PC-9 (cell line): ENCODE results near the gene ZNF331.

Experiments used
- EZH2 ChIP-seq: fragments of 200-600 bp; sonication (generic); IDR thresholded peaks from 2 replicates; pipeline ENCODE4 v1.8.0; 2017; ENCODE audit warnings: antibody characterized with exemption, low read depth
- TF ChIP-seq, protein P1 (sequence below): fragments of 200-600 bp; sonication (generic); conservative IDR thresholded peaks from 2 replicates; pipeline ENCODE4 v1.6.1; 2017; ENCODE audit warnings: mixed run types, antibody characterized with exemption, mild to moderate bottlenecking, moderate library complexity

DNA sequence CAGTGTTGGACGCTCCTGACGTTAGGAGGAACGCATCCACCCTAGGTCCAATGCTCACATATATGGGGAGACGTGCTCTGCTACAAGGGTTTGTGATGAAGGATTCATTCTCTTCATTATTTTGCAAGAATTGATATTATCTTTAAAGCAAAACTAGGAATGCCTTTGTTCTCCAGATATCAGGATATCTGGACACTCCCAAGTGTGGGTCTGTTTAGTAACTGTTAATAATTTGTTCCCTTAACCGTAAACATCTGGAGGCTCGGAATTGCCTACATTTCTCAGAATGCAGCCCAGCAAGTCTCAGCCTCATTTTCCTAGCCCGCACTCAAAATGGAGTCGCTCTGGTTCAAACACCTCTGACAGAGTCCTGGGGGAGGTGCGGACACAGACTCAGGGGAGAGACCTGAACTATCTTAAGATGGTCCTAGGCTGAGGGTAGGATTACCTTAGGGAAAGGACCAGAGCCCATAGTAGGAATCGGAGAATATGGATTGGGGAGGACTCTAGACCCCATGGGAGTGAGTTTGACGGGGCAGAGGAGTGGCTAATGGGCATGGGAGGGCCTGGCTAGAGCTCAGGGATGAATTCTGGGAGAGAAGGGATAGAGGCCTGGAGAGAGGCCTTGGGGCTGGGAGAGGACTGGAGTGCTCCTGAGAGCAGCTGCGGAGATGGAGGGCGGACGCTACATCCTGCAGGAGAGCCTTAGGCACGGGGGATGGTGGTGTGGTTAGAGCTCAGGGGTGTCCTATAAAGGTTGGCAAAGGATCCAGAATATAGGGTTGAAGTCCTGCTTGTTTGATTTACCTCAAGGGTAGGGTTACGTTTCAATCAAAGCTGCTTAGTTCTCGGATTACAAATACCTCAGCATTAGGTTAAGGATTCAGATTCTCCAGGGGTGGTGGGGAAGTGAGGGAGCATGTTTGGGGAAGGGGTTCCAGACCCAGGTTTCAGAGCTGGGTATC is 43.2 kb downstream of the ZNF331 start:
- TF ChIP-seq, protein P1, sequence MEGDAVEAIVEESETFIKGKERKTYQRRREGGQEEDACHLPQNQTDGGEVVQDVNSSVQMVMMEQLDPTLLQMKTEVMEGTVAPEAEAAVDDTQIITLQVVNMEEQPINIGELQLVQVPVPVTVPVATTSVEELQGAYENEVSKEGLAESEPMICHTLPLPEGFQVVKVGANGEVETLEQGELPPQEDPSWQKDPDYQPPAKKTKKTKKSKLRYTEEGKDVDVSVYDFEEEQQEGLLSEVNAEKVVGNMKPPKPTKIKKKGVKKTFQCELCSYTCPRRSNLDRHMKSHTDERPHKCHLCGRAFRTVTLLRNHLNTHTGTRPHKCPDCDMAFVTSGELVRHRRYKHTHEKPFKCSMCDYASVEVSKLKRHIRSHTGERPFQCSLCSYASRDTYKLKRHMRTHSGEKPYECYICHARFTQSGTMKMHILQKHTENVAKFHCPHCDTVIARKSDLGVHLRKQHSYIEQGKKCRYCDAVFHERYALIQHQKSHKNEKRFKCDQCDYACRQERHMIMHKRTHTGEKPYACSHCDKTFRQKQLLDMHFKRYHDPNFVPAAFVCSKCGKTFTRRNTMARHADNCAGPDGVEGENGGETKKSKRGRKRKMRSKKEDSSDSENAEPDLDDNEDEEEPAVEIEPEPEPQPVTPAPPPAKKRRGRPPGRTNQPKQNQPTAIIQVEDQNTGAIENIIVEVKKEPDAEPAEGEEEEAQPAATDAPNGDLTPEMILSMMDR: no peak
- TF ChIP-seq EZH2: no peak
